Chondrocyte (in vitro differentiated cells): ENCODE measurements around the gene MDM1. TPM values are rescaled to one million over a fixed set of nuclear protein-coding genes. Genes with fewer than 3 reads are reported as not detected.
A peak's percentile ranks its signal among the peaks of the same experiment; 100 is the strongest.

Source experiments
- DNase-seq: peaks from one replicate; pipeline ENCODE4 v3.0.0; 2021; ENCODE audit warnings: mixed read lengths, low spot score
- H3K27ac Mint-ChIP-seq: one replicate; pipeline ENCODE4 v1.8.0; 2021; ENCODE audit warnings: mild to moderate bottlenecking, moderate library complexity, mixed read lengths; ENCODE audit not compliant: unreplicated experiment
- H3K27me3 Mint-ChIP-seq: 2 replicates; pipeline ENCODE4 v1.8.0; 2021; ENCODE audit warnings: low read depth, mixed read lengths
- H3K36me3 Mint-ChIP-seq: 2 replicates; pipeline ENCODE4 v1.8.0; 2021; ENCODE audit warnings: low read depth, mixed read lengths
- H3K4me1 Mint-ChIP-seq: 2 replicates; pipeline ENCODE4 v1.8.0; 2021; ENCODE audit warnings: low read depth, mild to moderate bottlenecking, mixed read lengths
- H3K4me3 Mint-ChIP-seq: one replicate; pipeline ENCODE4 v1.8.0; 2021; ENCODE audit warnings: mild to moderate bottlenecking, moderate library complexity, mixed read lengths; ENCODE audit not compliant: unreplicated experiment
- H3K9me3 Mint-ChIP-seq: 2 replicates; pipeline ENCODE4 v1.8.0; 2021; ENCODE audit warnings: low read depth, mixed read lengths
- total RNA-seq: library from RNA; stranded (reverse); gene quantifications from 3 replicates; pipeline ENCODE4 v1.2.1, GENCODE V29; 2021
- TF ChIP-seq, protein P1 (sequence below): fragments of 200-600 bp; sonication (generic); IDR thresholded peaks from 2 replicates; pipeline ENCODE4 v1.5.0; 2021; ENCODE audit warnings: antibody characterized with exemption, mild to moderate bottlenecking, moderate library complexity

MDM1 gene
- total RNA-seq, 1 donor from 2014 or later, result 9.5 TPM

DNA sequence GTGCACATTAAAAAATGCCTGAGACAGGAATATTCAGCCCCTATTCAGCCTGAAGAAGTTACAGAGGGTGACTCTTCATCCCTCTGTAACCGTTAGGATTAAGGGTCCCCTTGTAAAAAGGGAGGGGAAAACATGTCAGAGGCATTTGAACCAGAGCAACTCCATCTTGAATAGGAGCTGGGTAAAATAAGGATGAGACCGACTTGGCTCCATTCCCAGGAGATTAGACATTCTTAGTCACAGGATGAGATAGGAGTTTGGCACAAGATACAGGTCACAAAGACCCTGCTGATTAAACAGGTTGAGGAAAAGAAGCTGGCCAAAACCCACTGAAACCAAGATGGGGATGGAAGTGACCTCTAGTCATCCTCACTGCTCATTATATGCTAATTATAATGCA lies 19.9 kb upstream of the MDM1 start:
- no peak overlapping the region for H3K4me3 Mint-ChIP-seq
- H3K27ac Mint-ChIP-seq, result no peak overlapping the region
- H3K4me1 Mint-ChIP-seq, result peaks cover 14% of the 10 kb centered on the region
- no peaks in the 10 kb centered on the region for H3K9me3 Mint-ChIP-seq
- TF ChIP-seq, protein P1, sequence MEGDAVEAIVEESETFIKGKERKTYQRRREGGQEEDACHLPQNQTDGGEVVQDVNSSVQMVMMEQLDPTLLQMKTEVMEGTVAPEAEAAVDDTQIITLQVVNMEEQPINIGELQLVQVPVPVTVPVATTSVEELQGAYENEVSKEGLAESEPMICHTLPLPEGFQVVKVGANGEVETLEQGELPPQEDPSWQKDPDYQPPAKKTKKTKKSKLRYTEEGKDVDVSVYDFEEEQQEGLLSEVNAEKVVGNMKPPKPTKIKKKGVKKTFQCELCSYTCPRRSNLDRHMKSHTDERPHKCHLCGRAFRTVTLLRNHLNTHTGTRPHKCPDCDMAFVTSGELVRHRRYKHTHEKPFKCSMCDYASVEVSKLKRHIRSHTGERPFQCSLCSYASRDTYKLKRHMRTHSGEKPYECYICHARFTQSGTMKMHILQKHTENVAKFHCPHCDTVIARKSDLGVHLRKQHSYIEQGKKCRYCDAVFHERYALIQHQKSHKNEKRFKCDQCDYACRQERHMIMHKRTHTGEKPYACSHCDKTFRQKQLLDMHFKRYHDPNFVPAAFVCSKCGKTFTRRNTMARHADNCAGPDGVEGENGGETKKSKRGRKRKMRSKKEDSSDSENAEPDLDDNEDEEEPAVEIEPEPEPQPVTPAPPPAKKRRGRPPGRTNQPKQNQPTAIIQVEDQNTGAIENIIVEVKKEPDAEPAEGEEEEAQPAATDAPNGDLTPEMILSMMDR, result no peak
- peaks cover under 1% of the 10 kb centered on the region for H3K27me3 Mint-ChIP-seq
- no peak for DNase-seq
- no peaks in the 10 kb centered on the region for H3K36me3 Mint-ChIP-seq

DNA sequence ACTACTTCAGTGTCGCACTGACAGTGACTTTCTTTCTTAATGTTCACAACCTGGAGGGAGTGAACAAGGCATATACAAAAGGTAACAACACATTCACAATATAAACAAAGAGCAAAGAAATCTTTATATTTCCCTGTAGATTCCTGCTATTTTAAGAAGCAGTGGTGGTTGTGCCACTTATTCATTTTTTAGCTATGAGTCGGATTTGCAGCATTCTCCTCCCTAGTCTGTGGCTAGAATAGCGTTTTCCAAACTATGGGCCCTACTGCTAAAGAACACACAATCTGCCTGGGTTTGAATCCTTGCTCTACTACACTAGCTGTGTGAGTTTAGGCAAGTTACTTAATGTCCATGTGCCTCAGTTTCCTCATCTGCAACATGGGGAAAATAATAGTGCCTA lies 18.6 kb upstream of the MDM1 start:
- H3K27ac Mint-ChIP-seq, result peak overlapping the region; percentile 24

DNA sequence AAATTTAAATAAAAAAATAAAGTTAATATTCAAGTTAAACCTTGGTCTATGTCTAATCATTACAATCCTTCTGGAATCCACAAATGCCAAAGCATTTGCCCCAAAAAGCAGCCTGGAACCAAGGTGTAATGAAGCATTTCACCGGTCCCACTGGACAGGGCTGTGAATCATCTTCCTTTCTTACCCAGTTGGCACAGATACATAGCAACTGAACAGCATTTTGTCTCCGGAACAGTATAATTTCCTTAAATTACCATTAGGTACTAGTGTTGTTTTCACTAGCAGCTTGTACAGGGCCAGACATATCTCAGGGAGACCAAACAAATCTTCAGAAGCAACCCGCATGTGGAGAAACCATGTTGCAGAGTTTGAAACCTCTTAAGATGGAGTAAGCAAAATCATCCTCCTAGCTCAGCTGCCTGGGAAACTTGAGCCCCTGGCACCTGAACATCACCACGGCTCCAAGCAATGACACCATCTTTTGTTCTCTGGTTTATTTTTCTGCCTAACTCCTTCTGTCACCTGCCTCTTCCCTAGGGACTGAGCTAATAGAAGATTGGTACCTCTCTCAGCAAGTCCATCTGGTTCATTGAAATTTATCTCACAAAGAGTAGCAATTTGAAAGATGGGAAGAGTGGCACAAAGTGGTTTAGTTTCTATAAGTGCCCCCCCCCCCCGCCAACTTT lies 17.9 kb upstream of the MDM1 start:
- TF ChIP-seq, protein P1, result no peak
- H3K4me3 Mint-ChIP-seq, result no peak overlapping the region
- H3K9me3 Mint-ChIP-seq, result no peaks in the 10 kb centered on the region
- no peaks in the 10 kb centered on the region for H3K36me3 Mint-ChIP-seq
- peaks cover 8% of the 10 kb centered on the region for H3K27me3 Mint-ChIP-seq
- no peak overlapping the region for H3K27ac Mint-ChIP-seq
- DNase-seq, result no peak
- peaks cover 14% of the 10 kb centered on the region for H3K4me1 Mint-ChIP-seq

More for the DNA sequence above, 18.6 kb upstream of the MDM1 start:
- Mint-ChIP-seq H3K9me3 (no peaks in the 10 kb centered on the region), H3K36me3 (no peaks in the 10 kb centered on the region), H3K27me3 (peaks cover 5% of the 10 kb centered on the region), H3K4me1 (peaks cover 14% of the 10 kb centered on the region), H3K4me3 (no peak overlapping the region)
- no peak for DNase-seq
- TF ChIP-seq, protein P1, result no peak

DNA sequence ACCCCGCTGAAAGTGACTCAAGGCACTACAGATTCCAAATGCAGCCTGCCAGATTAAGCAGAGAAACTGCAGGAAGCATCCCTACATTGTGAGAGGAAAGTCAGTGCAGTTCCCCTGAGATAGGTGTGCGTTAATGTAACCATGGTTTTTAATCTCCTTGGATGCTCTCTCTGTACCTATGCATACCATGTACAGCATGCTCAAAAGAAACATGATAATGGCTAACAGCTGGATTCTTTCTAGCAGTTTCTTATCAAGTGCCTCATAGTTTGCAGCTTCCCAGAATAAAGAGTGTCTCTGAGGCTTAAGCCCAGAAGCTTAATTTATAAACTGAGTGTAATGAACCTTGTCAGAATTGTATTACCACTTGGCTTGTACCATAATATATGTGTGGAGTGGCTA lies 17.1 kb upstream of the MDM1 start:
- H3K4me3 Mint-ChIP-seq, result no peak overlapping the region
- DNase-seq, result no peak
- H3K4me1 Mint-ChIP-seq, result peaks cover 14% of the 10 kb centered on the region
- no peaks in the 10 kb centered on the region for H3K9me3 Mint-ChIP-seq
- H3K27me3 Mint-ChIP-seq, result peaks cover 12% of the 10 kb centered on the region
- no peaks in the 10 kb centered on the region for H3K36me3 Mint-ChIP-seq
- TF ChIP-seq, protein P1, result no peak
- H3K27ac Mint-ChIP-seq, result no peak overlapping the region

DNA sequence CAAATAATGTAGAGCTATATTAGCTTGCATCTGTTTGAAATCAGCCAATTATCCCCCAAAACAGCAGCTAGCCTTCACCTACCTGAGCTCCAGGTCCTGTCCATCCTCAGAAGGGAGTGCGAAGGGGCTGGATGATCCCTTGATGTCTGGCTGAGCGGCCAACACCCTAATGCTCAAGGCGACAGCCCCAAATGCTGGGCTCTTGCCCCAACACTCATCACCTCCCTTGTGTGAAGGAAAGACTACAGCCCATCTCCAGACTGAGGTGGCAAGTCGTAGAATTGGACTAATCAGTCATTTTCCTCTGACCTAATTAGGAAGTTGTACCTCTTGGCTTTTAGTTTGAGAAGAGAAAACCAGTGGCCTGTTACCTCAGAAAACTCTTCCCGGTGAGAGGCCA lies 16.3 kb upstream of the MDM1 start:
- Mint-ChIP-seq H3K9me3 (no peaks in the 10 kb centered on the region), H3K4me1 (peaks cover 14% of the 10 kb centered on the region), H3K27me3 (peaks cover 19% of the 10 kb centered on the region), H3K4me3 (no peak overlapping the region), H3K27ac (no peak overlapping the region), H3K36me3 (no peaks in the 10 kb centered on the region)
- DNase-seq, result no peak
- TF ChIP-seq, protein P1, result no peak
